ENCODE results near the gene TNK2.
A peak's percentile ranks its signal among the peaks of the same experiment; 100 is the strongest.
"Not testable (repeated sequence)": the region's sequence is repeated elsewhere in the genome, so short reads cannot be mapped to it uniquely, and the experiment has no call there.

TNK2 gene

DNA sequence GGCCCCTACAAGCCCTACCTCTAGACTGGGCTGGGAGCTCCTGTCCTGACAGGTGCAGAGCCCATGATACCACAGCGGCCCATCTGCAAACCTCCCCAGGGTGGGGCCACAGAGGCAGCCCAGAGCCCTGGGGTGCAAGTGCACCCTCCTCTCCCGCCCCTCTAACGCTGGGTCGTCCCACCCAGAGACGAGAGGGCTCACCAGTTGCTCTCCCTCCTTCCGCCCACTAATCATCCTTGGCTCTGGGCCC is 742 bp downstream of the TNK2 start:
- Histone ChIP-seq H3K36me3 (no peaks in the 10 kb centered on the region), H3K27me3 (no peaks in the 10 kb centered on the region), H3K9me3 (no peaks in the 10 kb centered on the region), H3K4me1 (peaks cover 5% of the 10 kb centered on the region), H3K4me3 (ENCODE audit: low read depth, low read length) (peak overlapping the region; percentile 43)
- TF ChIP-seq, protein P1, sequence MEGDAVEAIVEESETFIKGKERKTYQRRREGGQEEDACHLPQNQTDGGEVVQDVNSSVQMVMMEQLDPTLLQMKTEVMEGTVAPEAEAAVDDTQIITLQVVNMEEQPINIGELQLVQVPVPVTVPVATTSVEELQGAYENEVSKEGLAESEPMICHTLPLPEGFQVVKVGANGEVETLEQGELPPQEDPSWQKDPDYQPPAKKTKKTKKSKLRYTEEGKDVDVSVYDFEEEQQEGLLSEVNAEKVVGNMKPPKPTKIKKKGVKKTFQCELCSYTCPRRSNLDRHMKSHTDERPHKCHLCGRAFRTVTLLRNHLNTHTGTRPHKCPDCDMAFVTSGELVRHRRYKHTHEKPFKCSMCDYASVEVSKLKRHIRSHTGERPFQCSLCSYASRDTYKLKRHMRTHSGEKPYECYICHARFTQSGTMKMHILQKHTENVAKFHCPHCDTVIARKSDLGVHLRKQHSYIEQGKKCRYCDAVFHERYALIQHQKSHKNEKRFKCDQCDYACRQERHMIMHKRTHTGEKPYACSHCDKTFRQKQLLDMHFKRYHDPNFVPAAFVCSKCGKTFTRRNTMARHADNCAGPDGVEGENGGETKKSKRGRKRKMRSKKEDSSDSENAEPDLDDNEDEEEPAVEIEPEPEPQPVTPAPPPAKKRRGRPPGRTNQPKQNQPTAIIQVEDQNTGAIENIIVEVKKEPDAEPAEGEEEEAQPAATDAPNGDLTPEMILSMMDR (IDR thresholded peaks at IDR 0.05; ENCODE audit: low read depth, low read length): no peak
- DNase-seq: no peak

DNA sequence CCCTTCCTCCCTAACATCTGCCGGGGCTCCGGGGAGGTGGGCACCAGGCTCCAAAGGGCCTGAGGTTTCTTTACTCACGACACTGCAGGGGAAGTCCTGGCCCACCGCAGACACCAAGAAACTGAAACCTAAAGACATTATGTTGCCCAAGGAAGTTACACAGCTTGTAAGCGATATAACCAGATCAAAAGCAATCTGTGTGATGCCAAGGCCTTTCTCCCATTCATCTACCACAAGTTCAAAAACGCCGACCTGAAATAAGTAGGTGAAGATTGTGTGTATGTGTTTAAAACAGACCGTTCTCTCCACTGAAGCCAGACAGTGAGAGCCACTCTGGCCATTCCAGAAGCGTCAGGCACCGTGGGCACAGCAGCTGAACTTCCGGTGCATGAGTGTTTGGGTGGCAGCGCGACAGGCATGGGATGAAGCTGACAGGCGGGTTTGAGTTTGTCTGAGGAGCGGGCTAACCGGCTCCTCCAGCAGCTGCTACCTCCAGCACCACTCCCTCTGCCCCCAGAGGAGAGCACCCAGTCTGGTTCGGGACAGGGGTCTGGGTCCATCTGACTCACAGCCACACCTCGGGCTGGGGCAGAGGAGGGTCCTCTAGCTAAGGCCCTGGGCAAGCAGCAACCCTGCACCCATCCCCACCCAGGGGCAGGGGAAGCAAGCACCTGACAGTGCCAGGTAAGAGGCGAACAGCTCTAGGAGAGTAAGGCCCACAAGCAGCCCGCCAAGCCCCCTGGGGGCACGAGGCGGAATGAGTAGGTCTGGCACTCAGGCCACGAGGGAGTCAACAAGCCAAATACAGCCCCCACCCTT is 1.3 kb downstream of the TNK2 start:
- Histone ChIP-seq H3K4me3 (ENCODE audit: low read depth, low read length) (peak overlapping the region; percentile 43), H3K9me3 (no peaks in the 10 kb centered on the region), H3K36me3 (no peaks in the 10 kb centered on the region), H3K27me3 (no peaks in the 10 kb centered on the region), H3K4me1 (peaks cover 5% of the 10 kb centered on the region)
- TF ChIP-seq, protein P1 (IDR thresholded peaks at IDR 0.05; ENCODE audit: low read depth, low read length): no peak
- DNase-seq: peak; percentile 44

DNA sequence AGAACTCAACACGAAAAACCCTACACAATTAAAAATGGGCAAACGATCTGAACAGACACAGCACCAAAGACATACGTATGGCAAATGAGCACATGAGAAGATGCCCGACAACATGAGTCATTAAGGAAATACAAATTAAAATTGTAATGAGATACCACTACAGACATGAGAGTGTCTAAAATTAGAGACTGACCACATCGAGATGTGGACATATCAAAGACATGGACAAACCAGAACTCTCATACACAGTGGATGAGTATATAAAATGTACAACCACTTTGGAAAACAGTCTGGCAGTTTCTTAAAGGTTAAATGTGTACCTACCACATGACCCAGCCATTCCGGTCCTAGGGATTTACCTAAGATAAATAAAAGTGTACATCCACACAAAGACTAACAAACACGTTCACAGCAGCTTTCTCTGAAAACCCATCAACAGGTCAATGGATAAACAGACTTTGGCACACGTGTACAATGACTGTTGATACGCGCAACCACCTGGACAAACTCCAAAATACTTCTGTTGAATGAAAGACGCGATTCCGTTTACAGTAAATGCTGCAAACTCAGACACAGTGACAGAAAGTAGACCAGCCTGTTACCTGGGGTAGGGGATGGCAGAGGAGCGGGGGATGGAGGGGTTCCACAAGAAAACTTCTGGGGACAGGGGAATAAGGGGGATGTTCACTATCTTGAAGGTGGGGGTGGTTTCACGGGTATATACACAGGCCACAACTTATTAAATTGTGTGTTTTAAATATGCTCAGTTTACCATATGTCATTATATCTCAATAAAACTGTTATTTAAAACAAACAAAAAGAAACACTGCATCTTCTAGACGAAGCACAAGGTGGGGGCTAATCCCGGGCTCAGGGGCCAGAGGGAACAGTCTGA is 2.1 kb downstream of the TNK2 start:
- no peak for DNase-seq
- Histone ChIP-seq H3K36me3 (no peaks in the 10 kb centered on the region), H3K4me1 (peaks cover 5% of the 10 kb centered on the region), H3K9me3 (no peaks in the 10 kb centered on the region), H3K27me3 (no peaks in the 10 kb centered on the region), H3K4me3 (ENCODE audit: low read depth, low read length) (no peak overlapping the region)
- TF ChIP-seq, protein P1 (IDR thresholded peaks at IDR 0.05; ENCODE audit: low read depth, low read length): no peak

DNA sequence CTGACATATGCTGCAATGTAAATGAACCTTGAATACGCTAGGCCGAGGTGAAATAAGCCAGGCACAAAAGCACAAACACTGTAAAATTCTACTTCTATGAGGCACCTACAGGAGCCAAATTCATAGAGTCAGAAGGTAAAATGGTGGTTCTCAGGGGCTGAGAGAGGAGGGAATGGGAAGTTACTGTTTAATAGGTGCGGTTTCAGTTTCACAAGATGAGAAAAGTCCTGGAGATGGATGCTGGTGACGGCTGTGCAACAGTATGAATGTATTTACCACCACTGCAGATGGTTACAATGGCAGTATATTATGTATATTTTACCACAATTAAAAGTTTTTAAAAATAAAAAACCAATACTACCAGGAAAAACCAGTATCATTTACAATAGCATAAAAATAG is 4.0 kb downstream of the TNK2 start:
- H3K9me3 ChIP-seq: no peaks in the 10 kb centered on the region
- no peaks in the 10 kb centered on the region for H3K36me3 ChIP-seq
- H3K4me3 ChIP-seq (ENCODE audit: low read depth, low read length): no peak overlapping the region
- TF ChIP-seq, protein P1 (IDR thresholded peaks at IDR 0.05; ENCODE audit: low read depth, low read length): no peak
- DNase-seq: no peak
- H3K4me1 ChIP-seq: peaks cover 5% of the 10 kb centered on the region; the same call in 1 of the 2 replicates
- H3K27me3 ChIP-seq: no peaks in the 10 kb centered on the region

DNA sequence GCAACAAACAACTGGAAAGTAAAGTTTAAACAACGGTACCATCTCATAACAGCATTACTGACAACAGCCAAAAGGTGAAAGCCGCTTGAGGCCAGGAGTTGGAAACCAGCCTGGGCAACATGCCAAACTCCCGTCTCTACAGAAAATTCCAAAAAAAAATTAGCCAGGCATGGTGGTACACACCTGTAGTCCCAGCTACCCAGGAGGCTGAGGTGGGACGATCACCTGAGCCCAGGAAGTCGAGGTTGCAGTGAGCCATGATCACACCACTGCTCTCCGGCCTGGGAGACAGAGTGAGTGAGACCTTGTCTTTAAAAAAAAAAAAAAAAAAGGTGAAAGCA is 4.4 kb downstream of the TNK2 start:
- Histone ChIP-seq H3K4me1 (peaks cover 5% of the 10 kb centered on the region; the same call in 1 of the 2 replicates), H3K9me3 (no peaks in the 10 kb centered on the region), H3K36me3 (no peaks in the 10 kb centered on the region), H3K27me3 (no peaks in the 10 kb centered on the region), H3K4me3 (ENCODE audit: low read depth, low read length) (no peak overlapping the region)
- no peak for DNase-seq
- TF ChIP-seq, protein P1 (IDR thresholded peaks at IDR 0.05; ENCODE audit: low read depth, low read length): no peak

DNA sequence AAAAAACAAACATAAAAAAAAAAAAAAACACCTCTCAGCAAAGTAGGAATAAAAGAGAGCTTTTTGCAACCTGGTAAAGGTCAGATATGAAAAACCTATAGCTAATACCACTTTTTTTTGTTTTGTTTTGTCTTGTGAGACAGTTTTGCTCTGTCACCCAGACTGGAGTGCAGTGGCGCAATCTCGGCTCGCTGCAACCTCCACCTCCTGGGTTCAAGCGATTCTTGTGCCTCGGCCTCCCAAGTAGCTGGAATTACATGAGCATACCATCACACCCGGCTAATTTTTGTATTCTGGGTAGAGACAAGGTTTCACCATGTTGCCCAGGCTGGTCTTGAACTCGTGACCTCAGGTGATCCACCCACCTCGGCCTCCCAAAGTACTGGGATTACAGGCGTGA is 5.7 kb downstream of the TNK2 start:
- peaks cover 10% of the 10 kb centered on the region for H3K4me1 ChIP-seq
- H3K36me3 ChIP-seq; H3K4me3 ChIP-seq (ENCODE audit: low read depth, low read length); DNase-seq; H3K9me3 ChIP-seq; H3K27me3 ChIP-seq: not testable (repeated sequence)

DNA sequence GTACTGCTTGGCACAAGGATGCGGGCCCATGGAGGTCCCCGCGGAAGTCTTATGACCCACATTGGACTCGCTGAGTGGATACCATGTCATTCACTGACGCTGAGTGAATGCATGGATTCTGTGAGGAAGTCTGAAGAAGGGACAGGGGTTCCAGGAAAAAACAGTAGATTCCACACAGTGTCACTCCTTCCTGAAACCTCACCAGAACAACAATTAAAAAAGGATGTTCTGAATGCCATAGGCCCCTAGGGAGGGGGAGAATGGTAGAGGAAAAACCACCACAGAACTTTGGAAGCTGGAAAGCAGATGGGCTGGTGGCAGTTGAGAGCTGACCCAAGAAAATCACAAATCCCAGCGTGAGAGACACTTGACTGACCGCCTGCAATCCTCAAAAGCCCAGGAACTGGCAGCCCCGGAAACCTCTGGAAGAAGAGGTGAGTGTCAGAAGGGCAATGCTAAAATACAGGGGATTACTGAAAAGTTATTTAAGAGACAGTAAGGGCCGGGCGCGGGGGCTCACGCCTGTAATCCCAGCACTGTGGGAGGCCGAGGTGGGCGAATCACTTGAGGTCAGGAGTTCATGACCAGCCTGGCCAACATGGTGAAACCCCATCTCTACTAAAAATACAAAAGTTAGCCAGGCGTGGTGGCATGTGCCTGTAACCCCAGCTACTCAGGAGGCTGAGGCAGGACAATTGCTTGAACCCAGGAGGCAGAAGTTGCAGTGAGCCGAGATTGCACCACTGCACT is 6.3 kb downstream of the TNK2 start:
- not testable (repeated sequence) for H3K4me1 ChIP-seq, DNase-seq

More for the DNA sequence above, 6.3 kb downstream of the TNK2 start:
- not testable (repeated sequence) for H3K4me3 ChIP-seq (ENCODE audit: low read depth, low read length); H3K27me3 ChIP-seq; H3K36me3 ChIP-seq; H3K9me3 ChIP-seq
